CD4-positive, alpha-beta T cell treated with Interferon alpha-2 for 1 hour (primary cell): ENCODE measurements around the gene GYPE.
"Not testable (repeated sequence)": the region's sequence is repeated elsewhere in the genome, so short reads cannot be mapped to it uniquely, and the experiment has no call there.

Experiments
- DNase-seq, 2 donors: peaks; one replicate each; pipeline ENCODE4 v3.0.0-alpha.2; 2020 to 2022

Gene GYPE

GRCh38 chr4:143869925-143870324 lies 35.4 kb downstream of the GYPE start:
- not testable (repeated sequence) for DNase-seq

GRCh38 chr4:143862716-143863115 lies 42.6 kb downstream of the GYPE start:
- not testable (repeated sequence) for DNase-seq

- no peak for DNase-seq
Measured at GRCh38 chr4:143858456-143858855, 46.9 kb downstream of the GYPE start.

- DNase-seq, result not testable (repeated sequence)
Measured at GRCh38 chr4:143857391-143858336, 47.7 kb downstream of the GYPE start.

GRCh38 chr4:143856017-143856557 lies 49.3 kb downstream of the GYPE start:
- DNase-seq, result not testable (repeated sequence)

GRCh38 chr4:143854645-143855044 lies 50.7 kb downstream of the GYPE start:
- DNase-seq, result not testable (repeated sequence)

- DNase-seq, result not testable (repeated sequence)
Measured at GRCh38 chr4:143849296-143849695, 56.1 kb downstream of the GYPE start.

GRCh38 chr4:143843506-143843832 lies 61.9 kb downstream of the GYPE start:
- not testable (repeated sequence) for DNase-seq

GRCh38 chr4:143842624-143843505 lies 62.5 kb downstream of the GYPE start:
- DNase-seq, result not testable (repeated sequence)

GRCh38 chr4:143839413-143839812 lies 65.9 kb downstream of the GYPE start:
- not testable (repeated sequence) for DNase-seq

GRCh38 chr4:143834196-143834595 lies 71.2 kb downstream of the GYPE start:
- not testable (repeated sequence) for DNase-seq

GRCh38 chr4:143833676-143834075 lies 71.7 kb downstream of the GYPE start:
- not testable (repeated sequence) for DNase-seq

- not testable (repeated sequence) for DNase-seq
Measured at GRCh38 chr4:143830576-143830975, 74.8 kb downstream of the GYPE start.

GRCh38 chr4:143829239-143829620 lies 76.1 kb downstream of the GYPE start:
- DNase-seq, result not testable (repeated sequence)
